HG03045 (cell line): Measurements from ENCODE around the gene ARMH2.

Experiments
- ATAC-seq: cut with Tn5 transposase; IDR thresholded peaks from one replicate; pipeline ENCODE4 v1.9.1; 2021; ENCODE audit warnings: mild to moderate bottlenecking, moderate library complexity; ENCODE audit not compliant: unreplicated experiment

Gene ARMH2

GRCh38 chr6:24821860-24822444 lies 23.2 kb upstream of the ARMH2 start:
- no peak for ATAC-seq

- ATAC-seq = no peak
These were observed 19.6 kb upstream of the ARMH2 start for GRCh38 chr6:24818346-24818745.

GRCh38 chr6:24809728-24810127 lies 11.0 kb upstream of the ARMH2 start:
- ATAC-seq = no peak

- no peak for ATAC-seq
These were observed 8.9 kb upstream of the ARMH2 start for GRCh38 chr6:24807584-24807983.

GRCh38 chr6:24802271-24803059 lies 3.7 kb upstream of the ARMH2 start:
- ATAC-seq = no peak

GRCh38 chr6:24799541-24799915 lies 811 bp upstream of the ARMH2 start:
- ATAC-seq = no peak

- no peak for ATAC-seq
These were observed 1.0 kb downstream of the ARMH2 start for GRCh38 chr6:24797596-24798216.

GRCh38 chr6:24796616-24797290 lies 2.0 kb downstream of the ARMH2 start:
- ATAC-seq = no peak

- no peak for ATAC-seq
These were observed 3.6 kb downstream of the ARMH2 start for GRCh38 chr6:24795106-24795505.

- ATAC-seq = no peak
These were observed 10.6 kb downstream of the ARMH2 start for GRCh38 chr6:24788031-24788665.

- no peak for ATAC-seq
These were observed 18.5 kb downstream of the ARMH2 start for GRCh38 chr6:24780206-24780605.

GRCh38 chr6:24779416-24780016 lies 19.2 kb downstream of the ARMH2 start:
- no peak for ATAC-seq

GRCh38 chr6:24778878-24779277 lies 19.8 kb downstream of the ARMH2 start:
- no peak for ATAC-seq

- no peak for ATAC-seq
These were observed 20.6 kb downstream of the ARMH2 start for GRCh38 chr6:24778121-24778520.

GRCh38 chr6:24777227-24777626 lies 21.5 kb downstream of the ARMH2 start:
- no peak for ATAC-seq

GRCh38 chr6:24775520-24776058 lies 23.1 kb downstream of the ARMH2 start:
- ATAC-seq = peak; percentile 7

GRCh38 chr6:24774696-24775519 lies 23.8 kb downstream of the ARMH2 start, which contains the start of gene GMNN:
TSS of gene GMNN (plus strand) at chr6:24774937. CDS start at chr6:24777247, 2,310 bp downstream.
- ATAC-seq = peak; percentile 96

- no peak for ATAC-seq
These were observed 30.4 kb downstream of the ARMH2 start for GRCh38 chr6:24768361-24768760.

- no peak for ATAC-seq
These were observed 31.8 kb downstream of the ARMH2 start for GRCh38 chr6:24766680-24767462.
